Measurements from ENCODE around the gene MGAT5B. TPM values are rescaled to one million over a fixed set of nuclear protein-coding genes. Genes with fewer than 3 reads are reported as not detected.

The MGAT5B gene
- total RNA-seq, 1 donor from 2014 or later: 6.2 TPM

DNA sequence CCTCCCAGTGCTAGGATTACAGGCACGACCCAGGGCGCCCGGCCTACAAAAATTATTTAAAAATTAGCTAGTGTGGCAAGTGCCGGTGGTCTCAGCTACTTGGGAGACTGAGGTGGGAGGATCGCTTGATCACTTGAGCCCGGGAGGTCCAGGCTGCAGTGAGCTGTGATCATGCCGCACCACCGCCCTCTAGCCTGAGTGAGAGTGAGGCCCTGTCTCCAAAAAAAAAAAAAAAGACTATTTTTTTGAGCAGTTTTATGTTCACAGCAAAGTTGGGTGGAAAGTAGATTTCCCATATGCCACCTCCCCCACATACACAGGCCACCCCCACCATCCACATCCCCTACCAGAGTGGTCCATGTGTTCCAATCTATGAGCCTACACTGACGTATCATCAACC lies 84.9 kb downstream of the MGAT5B start:
- H3K9me3 Mint-ChIP-seq (ENCODE audit: unreplicated experiment): no peaks in the 10 kb centered on the region
- H3K36me3 Mint-ChIP-seq (ENCODE audit: low read depth, unreplicated experiment): no peaks in the 10 kb centered on the region
- H3K4me1 Mint-ChIP-seq (ENCODE audit: unreplicated experiment): no peaks in the 10 kb centered on the region
- peaks cover 5% of the 10 kb centered on the region for H3K27me3 Mint-ChIP-seq (ENCODE audit: unreplicated experiment)
- TF ChIP-seq, protein P1, sequence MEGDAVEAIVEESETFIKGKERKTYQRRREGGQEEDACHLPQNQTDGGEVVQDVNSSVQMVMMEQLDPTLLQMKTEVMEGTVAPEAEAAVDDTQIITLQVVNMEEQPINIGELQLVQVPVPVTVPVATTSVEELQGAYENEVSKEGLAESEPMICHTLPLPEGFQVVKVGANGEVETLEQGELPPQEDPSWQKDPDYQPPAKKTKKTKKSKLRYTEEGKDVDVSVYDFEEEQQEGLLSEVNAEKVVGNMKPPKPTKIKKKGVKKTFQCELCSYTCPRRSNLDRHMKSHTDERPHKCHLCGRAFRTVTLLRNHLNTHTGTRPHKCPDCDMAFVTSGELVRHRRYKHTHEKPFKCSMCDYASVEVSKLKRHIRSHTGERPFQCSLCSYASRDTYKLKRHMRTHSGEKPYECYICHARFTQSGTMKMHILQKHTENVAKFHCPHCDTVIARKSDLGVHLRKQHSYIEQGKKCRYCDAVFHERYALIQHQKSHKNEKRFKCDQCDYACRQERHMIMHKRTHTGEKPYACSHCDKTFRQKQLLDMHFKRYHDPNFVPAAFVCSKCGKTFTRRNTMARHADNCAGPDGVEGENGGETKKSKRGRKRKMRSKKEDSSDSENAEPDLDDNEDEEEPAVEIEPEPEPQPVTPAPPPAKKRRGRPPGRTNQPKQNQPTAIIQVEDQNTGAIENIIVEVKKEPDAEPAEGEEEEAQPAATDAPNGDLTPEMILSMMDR (IDR thresholded peaks at IDR 0.05; ENCODE audit: unreplicated experiment): no peak
- no peak for DNase-seq (ENCODE audit: low spot score)
- H3K4me3 Mint-ChIP-seq (ENCODE audit: unreplicated experiment): no peak overlapping the region
- no peak overlapping the region for H3K27ac Mint-ChIP-seq (ENCODE audit: unreplicated experiment)

DNA sequence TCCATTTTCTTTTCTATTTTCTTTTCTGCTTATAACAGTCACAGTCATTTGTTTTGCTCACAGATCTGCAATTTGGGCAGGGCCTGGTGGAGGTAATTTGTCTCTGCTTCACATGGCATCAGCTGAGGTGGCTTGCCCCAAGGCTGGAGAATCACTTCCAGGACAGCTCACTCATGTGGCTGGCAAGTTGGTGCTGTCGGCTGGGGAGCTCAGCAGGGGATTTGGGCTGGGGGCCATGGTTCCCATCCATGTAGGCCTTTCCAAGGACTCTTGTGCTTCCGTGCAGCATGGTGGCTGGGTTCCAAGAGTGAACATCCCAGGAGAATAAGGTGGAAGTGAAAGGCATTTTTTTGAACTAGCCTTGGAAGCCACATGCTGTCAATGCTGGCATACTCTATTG lies 85.7 kb downstream of the MGAT5B start:
- Mint-ChIP-seq H3K27me3 (ENCODE audit: unreplicated experiment) (peaks cover 5% of the 10 kb centered on the region), H3K9me3 (ENCODE audit: unreplicated experiment) (no peaks in the 10 kb centered on the region), H3K4me1 (ENCODE audit: unreplicated experiment) (peaks cover 5% of the 10 kb centered on the region), H3K4me3 (ENCODE audit: unreplicated experiment) (no peak overlapping the region), H3K36me3 (ENCODE audit: low read depth, unreplicated experiment) (no peaks in the 10 kb centered on the region), H3K27ac (ENCODE audit: unreplicated experiment) (no peak overlapping the region)
- TF ChIP-seq, protein P1 (IDR thresholded peaks at IDR 0.05; ENCODE audit: unreplicated experiment): no peak
- DNase-seq (ENCODE audit: low spot score): no peak

DNA sequence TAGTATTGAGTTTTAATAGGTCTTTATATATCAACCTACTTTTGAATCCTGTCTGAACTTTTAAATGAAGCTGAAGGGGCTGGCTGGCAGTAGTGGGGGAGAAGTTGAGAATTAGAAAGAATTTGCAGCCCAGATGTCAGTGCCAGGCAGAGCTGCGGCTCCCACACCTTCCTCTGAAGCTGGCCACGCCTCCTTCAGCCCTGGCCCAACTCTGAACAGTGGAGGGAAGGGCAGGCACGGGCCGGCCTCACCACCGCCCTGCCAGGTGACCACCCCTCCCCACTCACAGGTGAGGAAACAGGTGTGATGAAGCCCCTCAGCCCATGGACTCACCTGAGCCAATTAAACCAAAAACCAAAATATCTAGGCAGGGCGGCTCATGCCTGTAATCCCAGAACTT lies 87.0 kb downstream of the MGAT5B start:
- Mint-ChIP-seq H3K4me3 (ENCODE audit: unreplicated experiment) (no peak overlapping the region), H3K27me3 (ENCODE audit: unreplicated experiment) (peaks cover 4% of the 10 kb centered on the region), H3K36me3 (ENCODE audit: low read depth, unreplicated experiment) (peaks cover 2% of the 10 kb centered on the region), H3K4me1 (ENCODE audit: unreplicated experiment) (peaks cover 17% of the 10 kb centered on the region), H3K27ac (ENCODE audit: unreplicated experiment) (no peak overlapping the region), H3K9me3 (ENCODE audit: unreplicated experiment) (no peaks in the 10 kb centered on the region)
- TF ChIP-seq, protein P1 (IDR thresholded peaks at IDR 0.05; ENCODE audit: unreplicated experiment): no peak
- DNase-seq (ENCODE audit: low spot score): no peak

DNA sequence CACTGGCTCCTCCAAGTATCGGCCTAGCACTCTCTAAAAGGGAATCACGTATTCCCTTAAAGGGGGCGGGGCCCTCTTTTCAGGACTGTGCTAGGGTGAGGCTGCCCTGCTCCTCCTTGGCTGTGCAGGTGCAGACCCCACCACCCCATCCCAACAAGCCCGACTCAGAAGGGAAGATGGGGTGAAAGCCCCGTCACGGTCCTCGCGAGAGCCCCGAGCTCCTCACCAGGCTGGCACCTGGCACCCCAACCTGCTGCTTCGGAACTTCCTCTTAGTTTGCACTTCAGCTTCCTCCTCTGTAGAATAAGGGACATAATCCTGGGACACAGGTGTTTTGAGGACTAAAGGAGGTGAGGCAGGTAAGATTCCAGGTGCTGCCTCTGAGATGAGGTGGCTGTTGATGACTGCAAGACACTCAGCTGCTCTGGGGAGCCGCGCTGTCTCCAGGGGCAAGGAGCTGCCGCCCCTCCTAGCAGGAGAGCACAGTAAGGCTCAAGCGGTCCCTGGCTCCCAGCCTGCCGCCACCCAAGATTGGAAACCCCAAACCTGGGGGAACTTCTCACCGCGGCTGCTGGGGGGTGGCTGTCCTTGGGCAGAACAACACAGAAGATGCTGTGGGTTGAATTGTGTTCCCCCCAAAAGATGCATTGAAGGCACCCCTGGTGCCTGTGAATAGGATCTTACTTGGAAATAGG lies 88.8 kb downstream of the MGAT5B start:
- DNase-seq (ENCODE audit: low spot score): no peak
- H3K4me1 Mint-ChIP-seq (ENCODE audit: unreplicated experiment): peaks cover 17% of the 10 kb centered on the region
- H3K27me3 Mint-ChIP-seq (ENCODE audit: unreplicated experiment): peaks cover 4% of the 10 kb centered on the region
- no peak overlapping the region for H3K4me3 Mint-ChIP-seq (ENCODE audit: unreplicated experiment)
- TF ChIP-seq, protein P1 (IDR thresholded peaks at IDR 0.05; ENCODE audit: unreplicated experiment): no peak
- H3K36me3 Mint-ChIP-seq (ENCODE audit: low read depth, unreplicated experiment): peaks cover 7% of the 10 kb centered on the region
- no peak overlapping the region for H3K27ac Mint-ChIP-seq (ENCODE audit: unreplicated experiment)
- no peaks in the 10 kb centered on the region for H3K9me3 Mint-ChIP-seq (ENCODE audit: unreplicated experiment)

DNA sequence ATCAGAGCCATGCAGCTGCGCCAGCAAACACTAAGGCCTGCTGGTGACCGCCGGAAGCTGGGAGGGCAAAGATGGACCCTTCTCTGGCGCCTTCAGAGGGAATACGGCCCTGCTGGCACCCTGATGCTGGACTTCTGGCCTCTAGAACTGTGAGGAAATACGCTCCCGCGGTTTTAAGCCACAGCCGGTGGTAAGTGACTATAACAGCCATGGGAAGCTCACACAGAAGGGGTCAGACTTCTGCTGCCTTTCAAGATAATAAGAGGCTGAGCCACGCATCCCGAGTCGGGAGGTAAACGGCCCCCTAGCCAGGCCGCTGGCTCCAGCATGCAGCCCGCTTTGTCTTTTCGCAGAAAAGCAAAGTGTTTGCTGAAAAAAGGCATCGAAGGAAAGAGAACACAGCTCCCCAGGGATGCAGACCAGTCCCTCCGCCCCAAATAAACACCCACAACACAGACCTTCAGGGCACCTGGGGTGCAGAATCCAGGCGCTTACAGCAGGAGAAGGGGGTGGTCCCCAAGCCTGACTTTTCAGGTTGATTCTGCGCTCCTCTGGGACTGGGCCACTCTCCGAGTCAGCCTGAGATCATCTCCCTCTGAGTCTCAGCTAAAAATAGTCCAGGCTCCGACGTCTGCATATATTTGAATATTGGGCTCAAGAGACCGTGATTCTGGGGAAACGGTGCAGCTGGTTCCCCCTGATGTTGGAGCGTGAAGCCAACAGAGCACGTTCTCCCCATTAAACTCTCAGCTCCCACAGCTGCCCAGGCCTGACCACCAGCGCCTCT lies 89.7 kb downstream of the MGAT5B start:
- TF ChIP-seq, protein P1 (IDR thresholded peaks at IDR 0.05; ENCODE audit: unreplicated experiment): no peak

More for the DNA sequence above, 89.7 kb downstream of the MGAT5B start:
- H3K27ac Mint-ChIP-seq (ENCODE audit: unreplicated experiment): no peak overlapping the region
- peaks cover 4% of the 10 kb centered on the region for H3K27me3 Mint-ChIP-seq (ENCODE audit: unreplicated experiment)
- H3K4me3 Mint-ChIP-seq (ENCODE audit: unreplicated experiment): no peak overlapping the region
- H3K4me1 Mint-ChIP-seq (ENCODE audit: unreplicated experiment): peaks cover 19% of the 10 kb centered on the region
- no peak for DNase-seq (ENCODE audit: low spot score)
- peaks cover 10% of the 10 kb centered on the region for H3K36me3 Mint-ChIP-seq (ENCODE audit: low read depth, unreplicated experiment)
- H3K9me3 Mint-ChIP-seq (ENCODE audit: unreplicated experiment): no peaks in the 10 kb centered on the region
